Mesenteric fat pad (tissue), 1 donor: ENCODE results near the gene USP10. TPM values are rescaled to one million over a fixed set of nuclear protein-coding genes. Genes with fewer than 3 reads are reported as not detected.

Source experiments
- DNase-seq: peaks from one replicate; pipeline ENCODE4 v3.0.0-alpha.2; 2020; ENCODE audit warnings: low spot score
- long read RNA-seq: library from polyadenylated mRNA; unstranded; transcript quantifications from one replicate; pipeline ENCODE4 v2.0.0, GENCODE V29; 2020
- total RNA-seq: library from RNA; stranded (reverse); fragmentation: NEBNext Ultra II Directional; extraction: Animal tissue kit (Norgen Biotek cat#: 25700); gene quantifications from one replicate; pipeline ENCODE4 v1.2.1, GENCODE V29; 2021
- donor health status: DM: yes; HTN: yes; CAD: no.

USP10 gene
- 86.0 TPM for total RNA-seq
- long read RNA-seq, transcript USP10-201 (14 exons, 3,009 nt) = major isoform, 35 of 112 reads
- long read RNA-seq, transcript USP10-207 (12 exons, 1,315 nt) = minor isoform, 5 of 112 reads
- long read RNA-seq, partial matches to known transcripts = 39 of 112 reads
- long read RNA-seq, other reads (novel, unspliced or antisense) = 32 of 112 reads

- DNase-seq = peak; percentile 92
These were observed at the start of gene USP10 for GRCh38 chr16:84699712-84700445. USP10 (plus strand) TSS chr16:84700000; CDS start chr16:84700091, 91 bp downstream.

- no peak for DNase-seq
These were observed 49.5 kb upstream of the USP10 start for GRCh38 chr16:84650062-84650991.

- no peak for DNase-seq
These were observed 47.2 kb upstream of the USP10 start for GRCh38 chr16:84652566-84652965.

- DNase-seq = no peak
These were observed 45.6 kb upstream of the USP10 start for GRCh38 chr16:84654238-84654637.

- no peak for DNase-seq
These were observed 44.8 kb upstream of the USP10 start for GRCh38 chr16:84654998-84655397.

- DNase-seq = no peak
These were observed 43.2 kb upstream of the USP10 start for GRCh38 chr16:84656649-84657048.

GRCh38 chr16:84657229-84657837 is 42.5 kb upstream of the USP10 start:
- DNase-seq = no peak

GRCh38 chr16:84658690-84659089 is 41.1 kb upstream of the USP10 start:
- DNase-seq = no peak

GRCh38 chr16:84659656-84660300 is 40.0 kb upstream of the USP10 start:
- DNase-seq = no peak

- DNase-seq = no peak
These were observed 38.8 kb upstream of the USP10 start for GRCh38 chr16:84660973-84661372.

- no peak for DNase-seq
These were observed 38.3 kb upstream of the USP10 start for GRCh38 chr16:84661418-84662060.

- no peak for DNase-seq
These were observed 37.3 kb upstream of the USP10 start for GRCh38 chr16:84662471-84662870.

- DNase-seq = no peak
These were observed 36.2 kb upstream of the USP10 start for GRCh38 chr16:84663433-84664101.

- DNase-seq = no peak
These were observed 34.4 kb upstream of the USP10 start for GRCh38 chr16:84665359-84665758.

- no peak for DNase-seq
These were observed 34.0 kb upstream of the USP10 start for GRCh38 chr16:84665843-84666242.

GRCh38 chr16:84667600-84668309 is 32.0 kb upstream of the USP10 start:
- DNase-seq = no peak

GRCh38 chr16:84670063-84670462 is 29.7 kb upstream of the USP10 start:
- no peak for DNase-seq

GRCh38 chr16:84672276-84673202 is 27.3 kb upstream of the USP10 start:
- DNase-seq = peak; percentile 92
